ENCODE measurements around the gene THOP1.

The THOP1 gene

DNA sequence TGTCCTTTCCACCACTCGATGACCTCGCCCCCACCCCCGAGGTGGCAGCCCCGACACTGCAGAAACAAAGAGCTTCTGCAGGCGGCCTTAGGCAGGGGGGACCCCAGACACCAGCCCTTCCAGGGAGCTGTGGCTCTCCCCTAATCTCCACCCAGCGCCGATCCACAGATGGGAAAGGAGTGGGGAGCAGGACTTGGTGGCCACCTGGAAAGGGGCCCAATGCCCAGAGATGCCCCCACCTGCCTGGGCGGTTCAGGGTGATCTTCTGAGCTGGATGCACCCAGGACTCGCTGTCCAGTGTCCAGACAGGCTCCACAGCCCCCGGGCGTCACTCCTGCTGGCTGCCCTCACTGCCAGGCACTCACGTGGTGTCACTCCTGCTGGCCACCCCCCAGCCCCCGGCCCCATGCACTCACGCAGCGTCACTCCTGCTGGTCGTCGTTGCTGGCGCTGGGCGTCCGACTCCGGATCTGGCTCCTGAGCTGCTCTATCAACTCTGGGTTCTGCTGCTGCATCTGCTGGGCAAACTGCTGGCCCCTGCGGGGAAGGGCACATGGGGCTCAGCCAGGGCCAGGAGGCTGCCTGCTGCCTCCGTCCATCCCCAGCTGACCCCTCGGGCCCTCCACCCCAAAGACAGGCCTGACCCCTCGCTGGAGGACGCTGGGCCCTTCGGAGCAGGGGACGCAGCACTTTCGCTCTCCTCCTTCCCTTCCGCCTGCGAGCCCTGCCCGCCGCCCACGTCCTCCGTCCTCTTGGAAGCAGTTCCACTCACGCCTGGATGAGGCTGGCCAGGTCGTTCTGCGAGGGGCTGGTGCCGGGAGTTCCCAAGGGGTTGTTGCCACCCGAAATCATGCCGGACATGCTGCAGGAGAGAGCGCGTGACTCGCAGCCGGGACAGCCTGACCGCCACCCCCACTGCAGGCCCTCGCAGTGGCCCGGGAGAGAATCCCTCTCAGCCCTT is 28.1 kb upstream of the THOP1 start:
- no peak overlapping the region for H3K4me3 ChIP-seq (ENCODE audit: low read length)
- no peak for TF ChIP-seq ZNF274 (IDR thresholded peaks at IDR 0.05; ENCODE audit: low read depth, low read length)

DNA sequence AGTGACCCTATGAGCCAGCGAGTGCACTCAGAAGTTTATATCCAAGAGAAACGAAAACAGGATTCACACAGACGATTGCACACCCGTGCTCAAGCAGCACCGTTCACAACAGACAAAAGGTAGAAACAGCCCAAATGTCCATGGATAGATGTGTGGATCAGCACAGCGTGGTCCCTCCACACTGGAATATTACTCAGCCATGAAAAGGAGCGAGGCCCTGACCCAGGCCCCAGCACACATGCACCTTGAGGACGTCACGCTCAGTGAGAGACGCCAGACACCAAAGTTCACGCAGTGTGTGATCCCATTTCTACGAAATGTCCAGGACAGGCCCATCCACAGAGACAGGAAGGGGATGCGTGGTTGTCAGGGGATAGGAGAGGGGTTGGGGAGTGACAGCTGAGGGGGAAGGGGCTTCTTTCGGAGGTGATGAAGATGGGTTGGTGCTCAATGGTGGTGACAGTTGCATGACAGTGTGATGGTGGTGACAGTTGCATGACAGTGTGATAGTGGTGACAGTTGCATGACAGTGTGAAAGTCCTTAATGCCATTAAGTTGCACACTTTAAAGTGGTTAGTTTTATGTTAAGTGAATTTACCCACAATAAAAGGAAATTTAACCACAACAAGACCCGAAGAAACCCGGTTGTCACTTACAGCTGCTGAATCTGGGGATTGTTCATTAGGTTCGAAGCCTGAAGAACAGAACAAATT is 26.5 kb upstream of the THOP1 start:
- no peak overlapping the region for H3K4me3 ChIP-seq (ENCODE audit: low read length)
- TF ChIP-seq ZNF274 (IDR thresholded peaks at IDR 0.05; ENCODE audit: low read depth, low read length), result no peak

DNA sequence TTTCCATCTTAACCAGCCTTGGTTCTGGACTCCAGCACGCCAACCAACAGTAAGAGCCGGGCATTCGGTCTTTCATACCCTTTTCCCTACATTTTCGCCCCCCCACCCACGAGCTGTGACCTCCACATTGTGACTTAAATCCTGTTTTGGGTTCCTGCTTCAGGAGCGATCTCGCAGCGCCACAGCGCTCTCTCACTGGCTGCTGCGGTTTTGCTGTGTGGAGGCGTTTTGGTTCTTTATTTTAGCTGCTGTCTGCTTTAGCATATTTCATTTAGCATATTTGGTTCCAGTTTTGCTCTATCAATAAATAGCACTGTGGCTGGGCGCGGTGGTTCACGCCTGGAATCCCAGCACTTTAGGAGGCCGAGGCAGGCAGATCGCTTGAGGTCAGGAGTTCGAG is 25.9 kb upstream of the THOP1 start:
- no peak overlapping the region for H3K4me3 ChIP-seq (ENCODE audit: low read length)
- no peak for TF ChIP-seq ZNF274 (IDR thresholded peaks at IDR 0.05; ENCODE audit: low read depth, low read length)

DNA sequence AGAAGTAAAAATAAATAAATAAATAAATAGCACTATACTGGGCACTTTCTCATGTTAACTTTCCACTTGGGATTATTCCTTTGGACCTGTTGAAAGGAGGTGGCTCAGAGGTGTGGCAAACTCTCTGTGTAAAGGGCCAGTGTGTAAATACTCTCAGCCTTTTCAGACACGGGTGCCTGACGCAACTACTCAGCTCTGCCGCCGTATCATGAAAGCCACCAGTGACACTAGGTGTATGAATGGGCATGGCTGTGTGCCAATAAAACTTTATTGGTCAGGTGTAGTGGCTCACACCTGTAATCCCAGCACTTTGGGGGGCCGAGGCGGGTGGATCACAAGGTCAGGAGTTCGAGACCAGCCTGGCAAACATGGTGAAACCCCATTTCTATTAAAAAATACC is 25.3 kb upstream of the THOP1 start:
- TF ChIP-seq ZNF274 (IDR thresholded peaks at IDR 0.05; ENCODE audit: low read depth, low read length), result no peak
- no peak overlapping the region for H3K4me3 ChIP-seq (ENCODE audit: low read length)

DNA sequence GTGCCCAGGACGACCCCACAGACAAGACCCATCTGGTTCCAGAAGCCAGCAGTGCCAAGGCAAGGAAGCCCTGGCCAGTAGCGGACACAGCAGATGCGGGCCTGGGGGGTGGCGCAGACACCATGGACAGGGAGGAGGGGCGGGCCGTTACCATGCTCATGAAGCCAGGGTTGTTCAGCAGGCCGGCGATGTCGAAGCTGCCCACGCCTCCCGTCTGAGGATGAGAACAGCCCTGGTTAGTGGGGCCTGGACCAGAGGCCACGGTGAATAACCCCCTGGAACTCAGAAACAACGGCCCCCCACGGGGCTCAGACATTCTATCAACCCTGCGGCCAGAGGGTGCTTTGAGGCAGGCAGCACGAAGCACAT is 24.0 kb upstream of the THOP1 start:
- no peak for TF ChIP-seq ZNF274 (IDR thresholded peaks at IDR 0.05; ENCODE audit: low read depth, low read length)
- no peak overlapping the region for H3K4me3 ChIP-seq (ENCODE audit: low read length)

DNA sequence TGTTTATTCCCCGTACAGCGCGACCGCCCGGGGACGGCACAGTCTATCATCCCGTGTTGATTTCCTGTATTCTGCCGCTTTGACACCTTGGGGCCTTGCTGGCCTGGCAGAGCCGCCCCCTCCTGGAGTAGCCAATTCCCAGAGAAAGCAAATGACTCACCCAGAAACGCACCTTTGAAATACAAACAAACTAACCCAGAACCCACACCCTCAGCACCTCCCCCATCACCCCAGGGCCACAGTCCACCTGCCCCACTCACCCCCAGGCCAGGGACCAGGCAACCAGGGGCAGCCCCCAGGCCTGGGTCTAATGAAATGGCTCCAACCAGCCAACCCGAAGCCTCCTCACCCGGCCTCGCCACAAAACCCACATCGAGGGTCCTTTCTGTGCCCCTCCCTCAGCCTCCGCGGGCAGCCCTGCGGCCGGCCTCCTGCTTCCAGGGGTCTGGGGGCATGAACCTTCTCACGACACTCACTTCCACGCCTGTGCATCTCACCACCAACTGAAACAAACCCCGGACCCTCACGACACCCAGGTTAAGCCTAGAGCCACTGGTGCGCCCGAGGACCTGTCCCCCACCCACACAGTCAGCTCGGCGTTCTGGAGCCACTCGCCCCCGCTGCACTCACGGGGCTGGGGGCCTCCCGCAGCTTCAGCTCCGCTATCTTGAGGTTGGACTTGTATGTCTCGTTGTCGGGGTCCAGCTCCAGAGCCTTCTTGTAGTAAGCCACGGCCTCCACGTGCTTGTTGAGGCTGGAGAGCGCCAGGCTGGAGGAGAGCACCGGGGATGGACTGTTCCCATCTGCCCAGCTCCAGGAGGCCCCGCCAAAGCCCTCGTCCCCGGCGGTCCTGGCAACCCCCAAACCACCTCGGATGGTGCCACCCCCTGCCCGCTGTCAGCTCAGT is 23.2 kb upstream of the THOP1 start:
- no peak for TF ChIP-seq ZNF274 (IDR thresholded peaks at IDR 0.05; ENCODE audit: low read depth, low read length)

DNA sequence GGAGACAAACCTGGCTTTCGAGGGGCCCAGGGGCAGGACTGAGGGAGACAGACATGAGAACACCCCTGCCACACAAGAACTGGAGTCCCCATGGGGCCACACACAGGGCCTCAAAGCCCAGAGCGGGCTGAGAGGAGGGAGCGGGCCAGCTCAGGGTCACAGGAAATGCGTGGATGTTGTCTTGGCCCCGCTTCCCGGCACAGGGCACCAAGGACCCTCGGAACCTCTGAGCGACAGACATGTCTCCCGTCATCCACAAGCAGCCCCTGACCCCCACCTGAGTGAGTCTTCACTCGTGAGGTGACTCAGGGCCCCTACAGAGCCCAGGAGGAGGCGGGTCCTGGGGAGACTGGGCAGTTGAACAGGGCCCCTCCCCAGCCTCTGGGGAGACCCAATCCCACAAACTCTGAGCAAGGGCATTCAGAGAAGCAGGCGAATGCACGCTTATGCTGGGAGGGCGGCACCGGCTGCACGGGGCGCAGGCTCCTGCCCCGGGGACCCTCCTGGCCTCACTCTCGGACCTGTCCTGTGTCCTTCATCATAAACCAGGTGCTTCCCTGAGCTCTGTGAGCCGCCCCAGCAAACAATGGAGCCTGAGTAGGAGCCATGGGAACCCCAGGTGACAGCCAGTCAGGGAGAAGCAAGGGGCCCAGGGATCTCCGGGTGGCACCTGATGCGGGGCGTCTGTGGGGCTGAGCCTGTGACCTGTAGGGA is 22.4 kb upstream of the THOP1 start:
- no peak for TF ChIP-seq ZNF274 (IDR thresholded peaks at IDR 0.05; ENCODE audit: low read depth, low read length)
- no peak overlapping the region for H3K4me3 ChIP-seq (ENCODE audit: low read length)

More for the DNA sequence above, 23.2 kb upstream of the THOP1 start:
- no peak overlapping the region for H3K4me3 ChIP-seq (ENCODE audit: low read length)

DNA sequence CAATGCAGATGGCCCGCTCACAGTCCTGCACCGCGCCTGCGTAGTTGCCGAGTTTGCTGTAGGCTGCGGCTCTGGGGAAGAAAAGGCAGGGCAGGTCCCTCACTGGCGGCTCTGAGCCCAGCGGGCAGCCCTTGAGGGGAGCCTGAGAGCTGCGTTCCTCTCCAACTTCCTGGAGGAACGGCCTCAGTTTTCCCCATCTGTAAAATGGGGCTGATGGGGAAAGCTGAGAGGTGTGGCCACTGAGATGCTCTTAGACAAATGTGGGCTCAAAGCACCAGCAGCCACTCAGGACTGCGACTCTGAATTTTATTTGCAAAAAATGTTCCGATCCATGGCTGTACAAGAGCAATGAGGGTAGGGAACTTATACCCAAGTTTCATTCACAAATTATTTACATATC is 21.6 kb upstream of the THOP1 start:
- no peak for TF ChIP-seq ZNF274 (IDR thresholded peaks at IDR 0.05; ENCODE audit: low read depth, low read length)
- H3K4me3 ChIP-seq (ENCODE audit: low read length), result no peak overlapping the region

DNA sequence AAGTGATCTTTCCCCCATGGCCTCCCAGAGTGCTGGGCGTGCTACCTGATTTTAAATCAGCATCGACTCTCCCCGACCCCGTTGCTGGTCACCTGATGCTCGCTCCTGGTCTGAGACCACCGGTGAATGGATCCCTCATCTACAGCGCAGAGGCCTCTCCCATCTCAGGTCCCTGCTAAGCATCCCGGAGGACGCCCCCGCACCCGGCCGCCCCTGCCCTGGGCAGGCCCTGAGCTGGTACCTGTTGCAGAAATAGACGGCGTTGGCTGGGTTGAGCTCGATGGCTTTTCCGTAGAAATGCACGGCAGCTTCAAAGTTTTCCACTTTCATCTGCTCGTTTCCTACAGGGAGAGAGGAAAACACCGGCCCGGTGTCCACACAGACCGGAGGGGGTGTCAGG is 20.4 kb upstream of the THOP1 start:
- no peak overlapping the region for H3K4me3 ChIP-seq (ENCODE audit: low read length)
- TF ChIP-seq ZNF274 (IDR thresholded peaks at IDR 0.05; ENCODE audit: low read depth, low read length), result no peak

DNA sequence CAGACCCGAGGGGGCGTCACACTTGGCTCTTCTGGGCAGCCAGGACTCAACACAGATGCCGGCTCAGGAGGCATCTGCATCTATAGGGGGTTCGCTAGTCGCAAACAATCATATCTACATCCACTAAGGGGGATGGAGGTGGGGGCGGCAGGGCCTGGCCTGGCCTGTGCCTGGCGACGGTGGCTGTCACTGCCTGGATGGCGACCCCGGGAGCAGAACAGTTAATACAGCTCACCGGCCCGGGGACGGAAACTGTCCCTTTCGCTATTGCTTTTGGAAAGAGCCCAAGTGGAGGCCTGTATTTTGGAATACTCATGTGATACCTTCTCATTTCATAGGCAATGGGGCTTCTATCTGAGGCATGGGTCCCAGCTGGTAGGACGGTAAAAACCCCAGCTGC is 19.9 kb upstream of the THOP1 start:
- H3K4me3 ChIP-seq (ENCODE audit: low read length), result no peak overlapping the region
- TF ChIP-seq ZNF274 (IDR thresholded peaks at IDR 0.05; ENCODE audit: low read depth, low read length), result no peak

DNA sequence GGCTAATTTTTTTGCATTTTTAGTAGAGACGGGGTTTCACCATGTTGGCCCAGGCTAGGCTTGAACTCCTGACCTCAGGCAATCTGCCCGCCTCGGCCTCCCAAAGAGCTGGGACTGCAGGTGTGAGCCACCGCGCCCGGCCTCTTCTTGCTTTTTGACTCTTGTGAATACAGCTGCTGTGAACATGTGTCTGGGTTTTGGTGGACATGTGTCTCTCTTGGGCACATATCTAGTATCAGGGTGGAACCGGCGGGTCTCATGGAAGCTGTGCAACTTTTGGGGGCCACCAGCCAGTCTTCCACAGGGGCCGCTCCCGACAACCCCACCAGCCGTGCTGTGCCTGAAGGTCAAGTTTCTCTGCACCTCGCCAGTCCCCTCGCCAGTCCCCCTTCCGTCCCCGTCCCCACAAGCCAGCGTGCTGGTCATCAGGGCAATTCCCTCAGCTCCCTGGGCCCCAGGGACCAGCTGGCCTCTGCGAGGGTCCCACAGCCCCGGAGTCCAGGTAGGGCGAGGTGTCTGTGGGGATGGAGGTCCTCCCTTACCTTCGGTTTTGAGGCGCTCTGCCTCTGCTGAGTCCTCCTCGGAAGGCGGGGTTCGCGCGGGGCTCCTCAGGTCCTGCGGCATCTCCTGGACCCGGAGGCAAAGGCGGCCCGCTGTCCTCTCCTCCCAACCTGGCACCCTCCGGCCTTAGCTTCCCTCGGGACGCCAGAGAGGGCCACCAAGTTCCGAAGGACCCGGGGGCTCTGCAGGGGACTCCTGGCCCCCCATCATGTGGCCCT is 18.5 kb upstream of the THOP1 start:
- no peak overlapping the region for H3K4me3 ChIP-seq (ENCODE audit: low read length)
- no peak for TF ChIP-seq ZNF274 (IDR thresholded peaks at IDR 0.05; ENCODE audit: low read depth, low read length)

DNA sequence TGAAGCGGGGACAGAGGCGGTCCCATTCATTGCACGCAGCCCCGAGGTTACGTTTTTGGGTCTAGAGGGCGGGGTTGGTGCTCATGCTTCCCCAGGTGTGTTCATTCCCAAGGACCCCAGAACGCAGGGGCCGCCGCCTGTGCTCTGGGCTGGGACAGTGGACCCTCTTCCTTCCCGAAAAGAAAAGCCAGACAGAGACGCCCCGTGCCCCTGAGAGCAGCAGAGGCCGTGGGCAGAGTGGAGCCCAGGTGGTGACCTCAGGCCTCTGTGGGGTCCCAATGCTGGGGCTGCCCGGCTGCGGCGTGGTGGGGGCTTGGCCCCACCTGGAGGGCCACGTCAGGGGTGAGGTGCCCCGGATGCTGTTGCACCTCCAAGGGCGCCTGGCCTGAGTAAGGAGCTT is 17.6 kb upstream of the THOP1 start:
- TF ChIP-seq ZNF274 (IDR thresholded peaks at IDR 0.05; ENCODE audit: low read depth, low read length), result no peak
- no peak overlapping the region for H3K4me3 ChIP-seq (ENCODE audit: low read length)
